Measurements from ENCODE around the gene LNX1.

GRCh38 chr4:53477038-53477565 is 114.2 kb downstream of the LNX1 start:
- TF ChIP-seq, protein P1, sequence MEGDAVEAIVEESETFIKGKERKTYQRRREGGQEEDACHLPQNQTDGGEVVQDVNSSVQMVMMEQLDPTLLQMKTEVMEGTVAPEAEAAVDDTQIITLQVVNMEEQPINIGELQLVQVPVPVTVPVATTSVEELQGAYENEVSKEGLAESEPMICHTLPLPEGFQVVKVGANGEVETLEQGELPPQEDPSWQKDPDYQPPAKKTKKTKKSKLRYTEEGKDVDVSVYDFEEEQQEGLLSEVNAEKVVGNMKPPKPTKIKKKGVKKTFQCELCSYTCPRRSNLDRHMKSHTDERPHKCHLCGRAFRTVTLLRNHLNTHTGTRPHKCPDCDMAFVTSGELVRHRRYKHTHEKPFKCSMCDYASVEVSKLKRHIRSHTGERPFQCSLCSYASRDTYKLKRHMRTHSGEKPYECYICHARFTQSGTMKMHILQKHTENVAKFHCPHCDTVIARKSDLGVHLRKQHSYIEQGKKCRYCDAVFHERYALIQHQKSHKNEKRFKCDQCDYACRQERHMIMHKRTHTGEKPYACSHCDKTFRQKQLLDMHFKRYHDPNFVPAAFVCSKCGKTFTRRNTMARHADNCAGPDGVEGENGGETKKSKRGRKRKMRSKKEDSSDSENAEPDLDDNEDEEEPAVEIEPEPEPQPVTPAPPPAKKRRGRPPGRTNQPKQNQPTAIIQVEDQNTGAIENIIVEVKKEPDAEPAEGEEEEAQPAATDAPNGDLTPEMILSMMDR (conservative IDR thresholded peaks at IDR 0.05 in 1 of 2, IDR thresholded peaks at IDR 0.05 in 1 of 2; ENCODE audit: low read depth in 1 of 2, low read length in 2 of 2): no peak
- TF ChIP-seq EZH2 (IDR thresholded peaks at IDR 0.05; ENCODE audit: low read length, missing control alignments): no peak

All from fibroblast of lung (primary cell).